ENCODE results near the gene LRRC57. TPM values are rescaled to one million over a fixed set of nuclear protein-coding genes. Genes with fewer than 3 reads are reported as not detected.

Gene LRRC57
- 10 to 100 TPM; 27.4 to 32.2 TPM for total RNA-seq
- long read RNA-seq, full-length matches to known transcripts: 38 of 43 reads
- long read RNA-seq, partial matches to known transcripts: 0 of 43 reads
- long read RNA-seq, other reads (novel, unspliced or antisense): 5 of 43 reads

DNA sequence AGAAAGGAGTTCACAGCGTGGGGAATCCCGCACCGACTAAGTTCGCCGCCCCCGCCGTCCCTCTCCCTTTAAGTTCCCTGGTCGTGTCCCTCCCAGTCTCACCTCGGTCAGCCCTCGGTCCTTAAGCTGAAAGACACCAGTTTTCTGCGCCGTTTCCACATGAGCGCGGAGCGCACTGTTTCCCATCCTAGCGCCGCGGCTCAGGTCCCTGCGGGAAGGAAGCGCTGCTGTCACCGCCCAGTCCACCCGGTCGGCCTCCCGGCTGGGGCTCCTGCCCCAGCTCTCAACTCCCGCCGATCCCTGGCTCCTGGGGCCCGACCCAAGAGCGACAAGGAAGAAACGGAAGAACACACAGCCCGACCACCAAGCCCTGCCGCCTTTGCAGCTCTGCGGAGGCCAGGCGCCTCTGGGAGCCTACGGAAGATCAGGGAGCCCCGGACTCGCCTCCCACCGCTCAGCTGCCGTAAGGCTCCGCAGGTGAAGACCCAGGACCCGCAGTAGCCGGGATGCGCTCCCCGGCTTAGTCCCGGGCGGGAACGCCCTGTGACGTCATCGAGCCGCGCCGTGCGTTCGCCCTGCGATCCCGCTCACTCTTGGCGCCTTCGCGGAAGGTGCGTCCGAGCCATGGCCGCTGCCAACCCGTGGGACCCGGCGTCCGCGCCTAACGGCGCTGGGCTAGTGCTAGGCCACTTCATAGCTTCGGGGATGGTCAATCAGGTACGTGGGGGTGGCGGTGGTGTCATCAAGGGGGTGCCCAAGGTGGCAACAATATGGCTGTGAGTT lies at the start of gene LRRC57, which contains the start of gene HAUS2:
Gene LRRC57 (minus strand): TSS at position 545 of the 783 bp plus-strand sequence. CDS start 359 bp downstream, at position 186.
Gene HAUS2 (plus strand): TSS at position 590 of the 783 bp plus-strand sequence. CDS start 35 bp downstream, at position 625.
- peak; percentile 95 for ATAC-seq
- peak; percentile 88 to 94 for DNase-seq
- intact Hi-C loops (cut with DNase I, micrococcal nuclease): loop anchor here in 1 of 2 donors (5.0 kb wide), 1 partner anchor 104 kb away; no protein-coding TSS in a partner anchor

DNA sequence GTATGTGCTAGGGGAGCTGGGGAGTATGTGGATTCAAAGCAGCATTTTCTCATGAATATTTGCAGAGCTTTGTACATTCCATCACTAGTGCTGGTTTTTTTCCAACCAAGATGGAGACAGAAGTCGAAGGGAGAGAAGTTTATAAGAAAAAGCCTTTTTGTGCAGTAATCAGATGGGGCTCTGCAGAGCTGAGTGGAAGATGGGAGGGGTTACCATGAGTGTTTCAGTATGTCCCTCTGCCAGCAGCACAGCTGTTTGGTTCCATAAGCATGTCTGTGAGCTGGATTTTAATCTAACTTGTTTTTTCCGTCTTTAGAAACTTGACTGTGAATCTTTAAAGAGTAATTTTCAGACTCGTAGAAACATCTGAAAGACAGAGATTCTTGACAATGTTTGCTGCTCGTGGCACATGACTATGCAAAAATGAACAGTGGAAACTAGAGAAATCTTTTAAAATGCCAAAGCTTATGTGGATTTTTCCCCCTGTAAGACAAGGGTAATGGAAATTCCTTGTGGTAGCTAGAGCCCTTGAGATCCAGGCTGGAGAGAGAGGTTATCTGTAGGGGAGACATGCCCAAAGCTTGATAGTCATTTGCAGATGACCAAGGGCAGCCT lies 47.1 kb upstream of the LRRC57 start:
- DNase-seq: no peak
- intact Hi-C loops (cut with DNase I, micrococcal nuclease): no loop called here
- ATAC-seq: no peak

DNA sequence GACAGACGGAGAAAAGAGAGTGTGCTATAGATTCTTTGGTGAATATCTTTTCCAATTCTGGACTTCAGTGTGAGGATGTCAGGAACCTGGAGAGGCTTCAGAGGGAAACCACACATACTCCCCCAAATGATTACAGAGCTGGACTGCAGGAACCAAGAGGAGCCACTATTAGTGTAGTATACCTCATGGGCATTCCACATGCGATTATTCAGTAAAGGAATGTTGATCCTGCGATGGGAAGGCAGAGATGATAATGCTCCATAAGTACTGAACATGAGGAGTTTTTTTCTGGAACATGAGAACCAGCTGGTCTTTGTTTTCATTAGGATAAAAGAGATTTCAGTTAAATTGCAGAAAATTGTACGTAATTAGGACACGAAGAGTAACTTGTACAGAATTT lies 45.5 kb upstream of the LRRC57 start:
- no peak for ATAC-seq
- intact Hi-C loops (cut with DNase I, micrococcal nuclease): no loop called here
- DNase-seq: no peak

DNA sequence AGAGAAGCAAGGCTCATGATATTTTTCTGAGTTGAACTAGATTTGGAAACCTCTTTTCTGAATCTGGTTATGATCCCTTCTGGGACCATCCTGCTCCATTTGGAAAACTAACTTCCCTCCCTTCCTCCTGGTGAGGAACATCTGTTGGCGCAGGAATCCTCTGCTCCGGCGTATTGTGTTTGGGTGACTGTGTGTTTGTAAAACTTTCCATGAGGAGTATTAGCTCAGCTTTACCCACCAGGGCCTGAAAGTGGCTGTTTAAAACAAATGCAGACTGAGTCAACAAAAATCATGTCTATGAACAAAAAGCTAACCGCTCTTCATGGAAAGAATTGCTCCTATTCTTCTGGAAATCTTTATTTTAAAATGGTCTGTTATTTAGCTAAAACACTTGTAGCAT lies 44.5 kb upstream of the LRRC57 start:
- ATAC-seq (no peak), DNase-seq (no peak)
- intact Hi-C loops (cut with DNase I, micrococcal nuclease): no loop called here

DNA sequence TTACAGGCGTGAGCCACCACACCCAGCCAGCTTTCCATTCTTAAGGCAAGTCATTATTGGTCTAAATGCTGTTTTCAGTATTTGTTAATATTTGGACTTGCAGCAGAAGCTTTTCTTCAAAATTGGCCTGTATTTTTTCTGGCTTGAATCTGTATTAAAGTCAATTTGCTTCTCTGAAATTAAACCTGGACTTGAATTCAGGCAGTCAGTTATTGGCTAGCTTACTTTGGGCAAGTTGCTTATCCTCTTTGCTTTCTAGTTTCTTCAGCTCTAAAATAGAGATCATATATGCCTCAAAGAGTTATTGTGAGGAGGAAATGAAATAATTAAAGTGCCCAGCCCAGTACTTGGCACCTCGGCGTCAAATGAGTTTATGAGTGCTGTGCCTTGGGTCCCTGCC lies 44.1 kb upstream of the LRRC57 start:
- peak; percentile 69 for ATAC-seq
- intact Hi-C loops (cut with DNase I, micrococcal nuclease): no loop called here
- DNase-seq: no peak

DNA sequence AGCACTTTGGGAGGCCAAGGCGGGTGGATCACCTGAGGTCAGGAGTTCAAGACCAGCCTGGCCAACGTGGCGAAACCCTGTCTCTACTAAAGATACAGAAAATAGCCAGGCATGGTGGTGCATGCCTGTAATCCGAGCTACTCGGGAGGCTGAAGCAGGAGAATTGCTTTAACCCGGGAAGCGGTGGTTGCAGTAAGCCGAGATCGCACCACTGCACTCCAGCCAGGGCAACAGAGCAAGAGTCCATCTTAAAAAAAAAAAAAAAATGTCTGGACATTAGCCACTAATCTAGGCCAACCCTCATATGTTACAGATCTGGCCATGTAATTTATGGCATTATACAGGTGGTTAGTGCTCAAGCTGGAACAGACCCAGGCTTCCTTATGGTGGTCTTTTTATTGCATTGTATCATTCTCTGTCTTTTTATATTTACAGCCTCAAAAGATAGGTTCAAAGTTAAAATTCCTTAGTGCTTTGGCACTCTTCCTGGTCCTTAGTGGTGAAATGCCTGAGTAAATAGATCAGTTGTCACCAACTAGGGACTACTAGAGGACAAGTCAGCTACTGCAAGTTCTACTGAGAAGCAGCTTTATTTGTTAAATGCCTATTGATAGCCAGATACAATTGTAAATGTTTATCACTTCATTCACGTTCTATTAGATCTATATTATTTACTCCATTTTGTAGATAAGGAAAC lies 42.8 kb upstream of the LRRC57 start:
- intact Hi-C loops (cut with DNase I, micrococcal nuclease): no loop called here
- peak; percentile 91 for ATAC-seq
- DNase-seq: no peak

DNA sequence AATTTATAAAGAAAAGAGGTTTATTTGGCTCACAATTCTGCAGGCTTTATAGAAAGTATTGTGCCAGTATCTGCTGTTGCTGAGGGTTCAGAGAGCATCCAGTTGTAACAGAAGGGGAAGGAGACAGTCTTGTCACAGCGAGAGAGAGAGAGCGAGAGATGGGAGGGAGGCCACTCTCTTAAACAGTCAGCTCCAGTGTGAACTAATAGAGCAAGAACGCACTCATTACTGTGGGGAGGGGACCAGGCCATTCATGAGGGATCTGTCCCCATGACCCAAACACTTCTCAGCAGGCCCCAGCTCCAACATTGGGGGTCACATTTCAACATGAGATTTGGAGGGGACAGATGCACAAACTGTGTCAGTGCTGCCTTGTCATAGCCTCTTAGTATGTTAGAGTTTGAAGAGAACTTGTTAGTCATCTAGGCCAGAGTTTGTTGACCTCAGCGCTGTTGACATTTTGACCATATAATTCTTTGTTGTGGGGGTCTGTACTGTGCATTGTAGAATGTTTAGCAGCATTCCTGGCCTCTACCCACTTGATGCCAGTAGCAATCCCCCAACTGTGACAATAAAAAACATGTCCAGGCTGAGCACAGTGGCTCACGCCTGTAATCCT lies 42.1 kb upstream of the LRRC57 start:
- ATAC-seq (no peak), DNase-seq (no peak)
- intact Hi-C loops (cut with DNase I, micrococcal nuclease): no loop called here

DNA sequence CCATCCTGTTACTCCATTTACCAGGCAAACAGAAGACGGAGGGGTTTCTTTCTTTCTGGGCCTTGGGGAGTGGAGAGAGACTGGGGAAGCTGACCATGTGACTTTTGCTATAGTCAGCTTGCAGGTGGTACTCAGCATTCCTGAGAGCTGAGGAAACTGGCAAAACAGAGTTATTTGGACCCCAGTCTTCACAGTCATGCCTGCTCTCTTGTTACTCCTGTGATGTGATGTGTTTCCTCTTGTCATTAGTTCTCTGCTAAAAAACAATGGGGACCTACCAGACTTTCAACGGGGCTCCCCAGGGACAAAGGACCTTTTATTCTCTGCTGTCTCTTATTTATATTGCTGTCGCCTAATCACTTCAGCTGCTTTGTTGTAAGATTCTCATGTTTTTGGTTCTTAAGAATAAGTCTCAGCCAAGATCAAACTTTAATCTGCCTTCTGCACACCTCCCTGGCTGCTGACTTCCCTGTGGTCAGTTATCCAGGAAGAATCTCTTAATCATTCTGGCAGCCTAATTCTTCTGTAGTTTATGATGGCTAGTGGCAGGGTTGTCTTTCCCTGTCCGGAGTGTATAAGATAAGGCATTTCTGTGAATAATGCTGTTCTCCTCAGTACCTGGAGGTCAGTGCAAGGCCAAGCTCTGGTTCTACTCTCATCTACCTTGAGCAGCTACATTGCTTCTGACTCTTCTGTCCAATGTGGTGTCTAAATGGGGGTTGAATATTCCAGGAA lies 35.6 kb upstream of the LRRC57 start:
- intact Hi-C loops (cut with DNase I, micrococcal nuclease): no loop called here
- DNase-seq (no peak), ATAC-seq (no peak)

DNA sequence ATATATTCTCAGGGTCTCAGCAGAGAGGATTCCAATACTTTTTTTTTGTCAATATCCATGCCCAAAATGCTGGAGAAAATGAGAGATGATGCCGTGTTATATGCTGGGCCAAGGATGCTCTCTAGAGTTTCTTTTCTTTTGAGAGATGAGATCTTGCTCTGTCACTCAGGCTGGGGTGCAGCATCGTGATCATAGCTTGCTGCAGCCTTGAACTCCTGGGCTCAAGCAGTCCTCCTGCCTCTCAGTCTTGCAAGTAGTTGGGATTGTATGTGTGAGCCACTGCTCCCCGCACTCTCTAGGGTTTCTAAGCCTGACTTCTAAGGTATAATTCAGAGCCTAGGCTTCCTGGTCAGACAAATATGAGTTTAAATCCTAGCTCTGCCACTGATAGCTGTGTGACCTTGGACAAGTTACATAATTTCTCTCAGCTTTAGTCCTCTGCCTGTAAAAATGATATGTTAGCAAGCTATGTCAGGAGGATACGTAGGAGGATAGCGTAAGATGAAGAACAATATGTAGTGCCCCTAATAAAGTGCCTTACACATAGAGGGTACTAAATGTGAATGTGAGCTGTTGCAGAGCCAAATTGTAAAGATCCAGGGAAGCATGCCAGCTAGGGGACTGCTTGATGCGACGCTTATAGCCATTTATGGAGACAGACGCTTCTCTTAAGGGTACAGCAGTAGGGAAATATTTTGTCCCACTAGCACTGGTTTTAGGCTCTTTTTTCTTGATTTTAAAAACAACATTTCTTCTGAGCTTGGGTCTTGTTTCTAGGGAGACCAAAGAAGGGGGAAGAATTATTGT lies 34.2 kb upstream of the LRRC57 start:
- intact Hi-C loops (cut with DNase I, micrococcal nuclease): no loop called here
- DNase-seq: no peak

DNA sequence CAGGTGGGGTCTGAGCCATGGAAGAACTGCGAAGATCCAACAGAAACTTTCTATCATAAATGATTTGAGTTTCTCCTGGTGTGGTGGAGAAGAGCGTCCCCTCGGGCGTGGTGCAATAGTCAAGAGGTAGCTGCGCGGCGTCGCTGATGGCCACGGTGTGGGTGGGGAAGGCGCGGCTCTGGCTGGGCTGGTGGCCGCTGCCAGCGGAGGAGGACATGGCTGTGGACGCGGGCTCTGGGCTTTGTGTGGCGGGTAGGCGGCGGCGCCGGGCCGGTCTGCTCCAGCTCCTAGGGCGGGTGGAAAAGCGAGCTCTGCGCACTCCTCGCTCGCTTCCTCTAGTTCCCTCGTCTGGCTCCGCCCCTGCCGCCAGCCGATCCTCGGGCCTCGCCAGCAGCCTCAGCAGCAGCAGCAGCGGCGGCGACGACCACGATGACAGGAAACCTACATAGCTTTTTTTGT lies 32.7 kb upstream of the LRRC57 start:
- intact Hi-C loops (cut with DNase I, micrococcal nuclease): no loop called here
- ATAC-seq: peak; percentile 99

More for the DNA sequence above, 34.2 kb upstream of the LRRC57 start:
- ATAC-seq: no peak

DNA sequence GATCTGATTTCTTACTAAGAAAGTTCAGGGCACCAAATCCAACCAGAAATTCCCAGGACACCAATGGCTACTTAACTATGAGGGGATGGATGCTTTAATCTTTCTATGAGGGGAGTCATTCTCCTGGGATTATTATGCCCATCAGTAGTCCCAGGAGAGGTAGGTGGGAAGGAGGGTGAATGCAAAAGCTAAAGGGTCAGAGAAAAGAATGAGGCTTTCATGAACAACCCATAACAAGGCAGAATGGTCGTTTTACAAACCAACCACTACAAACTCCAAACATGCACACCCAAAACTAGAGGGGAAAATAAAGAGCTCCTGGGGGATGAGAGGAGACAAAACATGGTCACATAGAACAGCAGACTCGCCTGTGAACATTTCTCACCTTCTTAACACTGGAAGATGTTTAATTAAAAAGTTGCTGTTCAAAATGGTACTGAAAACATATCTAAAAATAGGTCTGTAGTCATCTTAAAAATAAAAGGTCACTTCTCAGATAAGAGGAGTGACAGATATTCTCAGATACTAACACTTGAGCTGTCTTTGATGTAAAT lies 30.5 kb upstream of the LRRC57 start:
- DNase-seq: no peak
- intact Hi-C loops (cut with DNase I, micrococcal nuclease): no loop called here
- no peak for ATAC-seq

More for the DNA sequence above, 32.7 kb upstream of the LRRC57 start:
- DNase-seq: peak; percentile 86 to 91

DNA sequence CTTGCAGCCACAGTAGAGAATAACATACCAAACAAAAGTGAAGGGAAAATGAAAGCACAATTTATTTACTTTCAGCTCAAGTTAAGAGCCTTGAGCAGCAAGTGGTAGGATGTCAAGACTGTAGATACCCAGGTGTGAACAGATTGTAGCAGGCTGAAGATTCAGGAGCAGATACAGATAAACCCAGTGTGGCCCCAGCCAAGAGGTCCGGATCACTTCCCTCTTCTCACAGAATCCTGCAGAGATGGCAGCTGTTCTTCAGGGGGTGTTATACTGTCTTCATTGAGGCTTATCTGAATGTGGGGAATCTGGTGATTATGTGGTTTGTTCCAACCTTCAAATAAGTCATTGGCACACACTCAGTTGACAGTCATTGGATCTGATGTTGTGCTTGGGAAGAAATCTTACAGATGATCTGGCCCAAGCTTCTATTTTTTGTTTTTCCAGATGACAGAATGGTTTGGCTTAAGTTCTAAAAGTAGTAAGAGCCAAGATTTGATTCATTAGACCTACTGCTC lies 29.0 kb upstream of the LRRC57 start:
- ATAC-seq (no peak), DNase-seq (no peak)
- intact Hi-C loops (cut with DNase I, micrococcal nuclease): no loop called here

DNA sequence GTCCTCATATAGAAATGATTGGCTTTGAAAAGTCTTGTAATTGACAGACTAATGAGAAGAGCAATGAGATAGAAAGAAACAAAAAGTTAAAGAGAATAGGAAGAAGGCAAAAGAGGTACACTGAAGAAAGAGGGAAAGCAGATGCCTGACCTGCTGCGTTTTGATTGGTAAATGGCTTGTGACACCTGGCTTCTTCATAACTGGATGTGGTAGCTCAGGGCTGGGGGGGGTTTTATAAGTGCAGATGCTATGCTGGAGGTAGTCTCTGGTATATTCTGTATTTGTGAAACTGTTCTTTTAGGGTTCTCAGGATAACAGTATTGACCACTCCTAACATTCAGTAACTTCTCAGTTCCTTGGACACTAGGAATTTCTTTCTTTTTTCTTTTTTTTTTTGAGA lies 28.2 kb upstream of the LRRC57 start:
- no peak for DNase-seq
- ATAC-seq: no peak
- intact Hi-C loops (cut with DNase I, micrococcal nuclease): no loop called here

DNA sequence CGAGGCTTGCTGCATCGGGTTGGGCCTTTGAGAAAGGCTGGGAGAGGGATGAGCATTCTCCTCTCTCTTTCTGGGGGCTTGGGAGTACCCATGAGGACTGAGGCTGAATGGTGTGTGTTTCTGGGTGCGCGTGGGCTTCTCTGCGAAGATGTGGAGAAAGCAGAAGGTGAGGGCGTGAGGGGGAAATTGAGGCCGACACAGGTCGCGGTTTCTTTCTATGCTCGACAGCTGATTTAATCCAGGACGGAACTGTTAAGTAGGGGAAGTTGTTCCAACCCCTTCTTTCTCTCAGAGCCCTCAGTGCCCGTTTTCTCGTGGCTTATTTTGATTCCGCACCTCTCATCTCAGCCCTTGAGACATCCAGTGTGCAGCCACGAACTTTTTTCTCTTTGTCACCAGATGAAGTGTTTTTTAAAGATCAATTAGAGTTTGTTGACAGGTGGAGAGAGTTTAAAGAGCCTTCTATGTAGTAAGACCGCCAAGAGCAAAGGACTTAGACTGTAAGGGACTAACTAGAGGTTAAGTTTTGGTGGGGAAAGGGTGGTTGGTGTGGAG lies 27.5 kb upstream of the LRRC57 start:
- DNase-seq (no peak), ATAC-seq (no peak)
- intact Hi-C loops (cut with DNase I, micrococcal nuclease): no loop called here

DNA sequence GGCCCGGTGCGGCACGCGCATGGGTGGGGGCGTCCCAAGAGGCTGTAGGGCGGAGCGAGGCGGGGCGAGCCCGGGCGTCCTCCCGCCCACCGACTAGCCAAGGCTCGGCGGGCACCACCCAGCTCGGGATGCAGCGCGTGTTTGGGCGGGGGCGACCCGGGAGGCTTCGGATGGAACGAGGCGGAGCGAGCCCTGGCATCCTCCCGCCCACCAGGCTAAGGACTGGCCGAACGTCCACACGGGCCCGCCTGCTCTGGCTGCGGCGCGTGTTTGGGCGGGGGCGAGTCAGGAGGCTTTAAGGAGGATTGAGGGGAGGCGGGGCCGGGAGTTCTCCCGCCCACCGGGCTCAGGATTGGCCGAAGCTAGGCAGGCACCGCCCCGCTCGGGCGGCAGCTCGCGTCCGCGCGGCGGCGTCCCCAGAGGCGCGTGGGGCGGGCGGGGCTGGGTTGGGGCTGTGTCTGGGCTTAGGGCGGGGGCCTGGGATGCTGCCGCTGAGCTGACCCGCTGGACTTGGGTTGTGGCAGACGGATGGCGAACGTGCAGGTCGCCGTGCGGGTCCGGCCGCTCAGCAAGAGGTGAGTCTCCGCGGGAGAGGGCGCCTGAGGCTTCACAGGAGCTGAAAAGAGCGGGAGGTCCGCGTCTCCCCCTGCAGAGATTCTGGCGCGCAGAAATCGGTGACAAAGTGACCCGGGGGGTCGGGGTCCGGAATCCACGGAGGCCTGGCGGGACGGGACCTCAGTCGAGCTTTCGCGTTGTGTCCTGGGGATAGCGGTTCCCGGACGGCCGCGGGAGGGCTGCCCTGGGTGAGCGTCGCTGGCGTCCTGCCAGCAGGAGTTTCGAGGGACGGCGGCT lies 26.8 kb upstream of the LRRC57 start, which contains the start of gene STARD9:
Gene STARD9 (plus strand): TSS at position 419 of the 852 bp plus-strand sequence. CDS start 110 bp downstream, at position 529.
- peak; percentile 99 for DNase-seq
- ATAC-seq: peak; percentile 90
- intact Hi-C loops (cut with DNase I, micrococcal nuclease): no loop called here

DNA sequence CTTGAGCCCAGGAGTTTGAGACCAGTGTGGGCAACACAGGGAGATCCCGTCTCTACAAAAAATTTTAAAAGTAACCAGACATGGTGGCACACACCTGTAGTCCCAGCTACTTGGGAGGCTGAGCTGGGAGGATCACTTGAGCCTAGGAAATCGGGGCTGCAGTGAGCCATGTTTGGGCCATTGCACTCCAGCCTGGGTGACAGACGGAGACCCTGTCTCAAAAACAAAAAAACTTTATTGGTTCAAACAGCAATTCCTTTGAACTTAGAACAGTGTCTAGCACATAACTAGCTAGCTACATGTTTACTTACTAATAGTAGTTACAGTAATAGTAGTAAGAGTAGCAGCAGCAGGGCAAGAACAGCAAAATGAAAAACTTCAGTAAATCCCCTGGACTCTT lies 10.1 kb upstream of the LRRC57 start:
- no peak for ATAC-seq
- intact Hi-C loops (cut with DNase I, micrococcal nuclease): no loop called here
- DNase-seq: no peak
